Esophagus squamous epithelium (tissue), 4 donors: Measurements from ENCODE around the gene MITD1.

Experiments
- CTCF ChIP-seq, 6 experiments: fragments of 450-650 bp in 4 of 6; fragments of 200-600 bp in 2 of 6; sonication (generic) in 2 of 6; IDR thresholded peaks; one replicate each; pipeline ENCODE4 v1.5.1; 2016 to 2019; ENCODE audit warnings: antibody characterized with exemption in 6 of 6, mild to moderate bottlenecking in 4 of 6, moderate library complexity in 4 of 6
- POLR2A ChIP-seq, 4 donors: fragments of 450-650 bp; IDR thresholded peaks; one replicate each; pipeline ENCODE4 v1.6.1; 2017; ENCODE audit warnings: antibody characterized with exemption in 4 of 4, mild to moderate bottlenecking in 4 of 4, moderate library complexity in 3 of 4

GRCh38 chr2:99190548-99190947, 9.7 kb upstream of the MITD1 start:
- TF ChIP-seq CTCF (IDR thresholded peaks at IDR 0.05) (no peak), POLR2A (IDR thresholded peaks at IDR 0.05) (no peak)
